HepG2 (cell line): Measurements from ENCODE around the gene POLDIP3.

Experiments used
- CTCF ChIP-seq: sonication (generic); formaldehyde crosslinking; IDR thresholded peaks from 2 replicates; pipeline ENCODE4 v1.5.0; 2020; ENCODE audit warnings: mild to moderate bottlenecking, missing genetic modification reagents, moderate library complexity
- FOXK1 ChIP-seq: sonication (generic); formaldehyde crosslinking; IDR thresholded peaks from 2 replicates; pipeline ENCODE4 v1.4.0; 2020; ENCODE audit warnings: low read depth, missing genetic modification reagents, borderline replicate concordance
- KAT7 ChIP-seq: IDR thresholded peaks from 2 replicates; pipeline ENCODE4 v1.6.1; 2018; ENCODE audit warnings: borderline replicate concordance, missing compliant biosample characterization
- POLR2A ChIP-seq, 2 experiments: IDR thresholded peaks; 2 replicates each; pipeline ENCODE4 v1.6.1; 2011; ENCODE audit warnings: low read depth in 2 of 2, low read length in 2 of 2, mild to moderate bottlenecking in 1 of 2, moderate library complexity in 1 of 2; ENCODE audit not compliant: insufficient read depth in 1 of 2
- TFDP2 ChIP-seq: sonication (generic); formaldehyde crosslinking; IDR thresholded peaks from 2 replicates; pipeline ENCODE4 v1.4.0; 2020; ENCODE audit warnings: missing genetic modification reagents

- no peak for TF ChIP-seq TFDP2
- TF ChIP-seq POLR2A (IDR thresholded peaks at IDR 0.05; ENCODE audit: insufficient read depth in 1 of 2, low read depth in 2 of 2, low read length in 2 of 2), result no peak
- TF ChIP-seq KAT7 (CRISPR knock-in tag), result no peak
- TF ChIP-seq CTCF (CRISPR knock-in tag), result no peak
- no peak for TF ChIP-seq FOXK1 (CRISPR knock-in tag)
Measured at GRCh38 chr22:42587588-42588175, 27.0 kb downstream of the POLDIP3 start.
